ENCODE measurements around the gene USF1. TPM values are rescaled to one million over a fixed set of nuclear protein-coding genes. Genes with fewer than 3 reads are reported as not detected.
A peak's percentile ranks its signal among the peaks of the same experiment; 100 is the strongest.

USF1 gene
- total RNA-seq, 2 experiments from 2014 or later: 60.9 to 83.1 TPM

GRCh38 chr1:161021165-161021969, 24.4 kb downstream of the USF1 start:
- ChIA-PET CTCF (ENCODE audit: unreplicated experiment) (interaction anchor here (1.3 to 1.4 kb wide), 3 partner anchors 18 to 25 kb away, joined by 3 to 6 read pairs (median 3); partner anchors contain the start of genes TSTD1 and USF1), POLR2A (interaction anchor here (0.6 to 2.0 kb wide), 13 partner anchors 8 to 124 kb away, joined by 3 to 9 read pairs (median 4); partner anchors contain the start of genes KLHDC9, NIT1, PFDN2 and USF1)
- peak; percentile 87 for DNase-seq (ENCODE audit: low spot score)
- intact Hi-C loops (cut with micrococcal nuclease; ENCODE audit: unreplicated experiment): loop anchor here (1.0 kb wide), 1 partner anchor 8 kb away; no protein-coding TSS in a partner anchor
- no peak overlapping the region for H3K27ac ChIP-seq (ENCODE audit: low read depth, low read length, poor library complexity, severe bottlenecking)
- no TSS peak for BruUV-seq (replicated peaks)
- no peak for TF ChIP-seq CTCF (conservative IDR thresholded peaks at IDR 0.05; ENCODE audit: low read length)
- no peak for TF ChIP-seq EZH2phosphoT487 (IDR thresholded peaks at IDR 0.05; ENCODE audit: borderline replicate concordance, low read depth, low read length)
- H2AFZ ChIP-seq (ENCODE audit: low read length): peak overlapping the region; percentile 93
- no peaks in the 10 kb centered on the region for H3K9me2 ChIP-seq (ENCODE audit: insufficient read depth, low read length)
- H3K4me3 ChIP-seq (ENCODE audit: low read depth, low read length, poor library complexity, severe bottlenecking): peak overlapping the region; percentile 74
- H3K4me1 ChIP-seq (ENCODE audit: insufficient read depth, low read length, poor library complexity, severe bottlenecking): peaks cover 24% of the 10 kb centered on the region
- H4K20me1 ChIP-seq (ENCODE audit: insufficient read depth, low read length): no peaks in the 10 kb centered on the region
- no peaks in the 10 kb centered on the region for H3K79me2 ChIP-seq (ENCODE audit: insufficient read depth, low read depth, low read length)
- no peaks in the 10 kb centered on the region for H3K9me3 ChIP-seq (ENCODE audit: low read length)
- peak overlapping the region; percentile 98 for H3K4me2 ChIP-seq (ENCODE audit: low read length)
- no peaks in the 10 kb centered on the region for H3K36me3 ChIP-seq (ENCODE audit: insufficient read depth, low read length)

- no peak for TF ChIP-seq EZH2phosphoT487 (IDR thresholded peaks at IDR 0.05; ENCODE audit: borderline replicate concordance, low read depth, low read length)
- TF ChIP-seq CTCF (conservative IDR thresholded peaks at IDR 0.05; ENCODE audit: low read length): 0 out of 2 replicates have a peak, but pooled peaks have one; percentile 8
- no peaks in the 10 kb centered on the region for H3K9me3 ChIP-seq (ENCODE audit: low read length)
- peak within 1 kb of the TSS; percentile 74 for H3K4me3 ChIP-seq (ENCODE audit: low read depth, low read length, poor library complexity, severe bottlenecking)
- ChIA-PET POLR2A (interaction anchor here (1.0 to 2.0 kb wide), 10 partner anchors 9 to 97 kb away, joined by 3 to 9 read pairs (median 5); partner anchors contain the start of genes KLHDC9, NIT1, PFDN2 and USF1), CTCF (ENCODE audit: unreplicated experiment) (interaction anchor here (1.3 to 1.4 kb wide), 3 partner anchors 18 to 26 kb away, joined by 3 to 6 read pairs (median 3); partner anchors contain the start of genes TSTD1 and USF1)
- DNase-seq (ENCODE audit: low spot score): no peak
- no peak within 1 kb of the TSS for H3K27ac ChIP-seq (ENCODE audit: low read depth, low read length, poor library complexity, severe bottlenecking)
- no TSS peak for BruUV-seq (replicated peaks)
- H3K79me2 ChIP-seq (ENCODE audit: insufficient read depth, low read depth, low read length): no peaks in the 10 kb centered on the region
- H4K20me1 ChIP-seq (ENCODE audit: insufficient read depth, low read length): no peaks in the 10 kb centered on the region
- peaks cover 24% of the 10 kb centered on the region for H3K4me1 ChIP-seq (ENCODE audit: insufficient read depth, low read length, poor library complexity, severe bottlenecking)
- H3K4me2 ChIP-seq (ENCODE audit: low read length): peak within 1 kb of the TSS; percentile 98
- H3K9me2 ChIP-seq (ENCODE audit: insufficient read depth, low read length): no peaks in the 10 kb centered on the region
- peak within 1 kb of the TSS; percentile 93 for H2AFZ ChIP-seq (ENCODE audit: low read length)
- no peaks in the 10 kb centered on the region for H3K36me3 ChIP-seq (ENCODE audit: insufficient read depth, low read length)
- intact Hi-C loops (cut with micrococcal nuclease; ENCODE audit: unreplicated experiment): loop anchor here (1.0 kb wide), 1 partner anchor 7 kb away; no protein-coding TSS in a partner anchor
Observed at GRCh38 chr1:161020509-161021164, 25.1 kb downstream of the USF1 start, which contains the start of gene F11R. F11R (minus strand) TSS chr1:161021152; CDS start chr1:161021073, 79 bp downstream.
